ENCODE measurements around the gene HSPB9. TPM values are rescaled to one million over a fixed set of nuclear protein-coding genes. Genes with fewer than 3 reads are reported as not detected.

HSPB9 gene
- total RNA-seq, 1 experiment from 2014 or later: 0.15 TPM

DNA sequence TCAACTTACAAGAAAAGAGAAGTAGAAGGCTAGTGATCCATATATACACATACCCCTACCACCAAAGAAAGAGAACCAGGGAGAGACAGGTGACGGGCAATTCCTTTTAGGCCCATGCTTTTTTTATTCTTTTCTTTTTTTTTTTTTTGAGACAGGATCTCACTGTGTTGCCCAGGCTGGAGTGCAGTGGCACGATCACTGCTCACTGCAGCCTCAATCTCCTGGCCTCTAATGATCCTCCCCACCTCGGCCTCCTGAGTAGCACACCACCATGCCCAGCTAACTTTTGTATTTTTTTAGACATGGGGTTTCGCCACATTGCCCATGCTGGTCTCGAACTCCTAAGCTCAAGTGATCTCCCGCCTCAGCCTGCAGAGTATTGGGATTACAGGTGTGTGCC lies 4.8 kb downstream of the HSPB9 start:
- WGBS (ENCODE audit: extremely low coverage, insufficient read length, low lambda C conversion rate): no CpG with 5 or more reads among the region's 6 CpGs
- Histone ChIP-seq H2BK20ac (ENCODE audit: low read depth, low read length, poor library complexity, severe bottlenecking) (no peak overlapping the region), H3K9me3 (ENCODE audit: control insufficient read depth, low read depth, low read length) (no peaks in the 10 kb centered on the region), H3K4me1 (ENCODE audit: insufficient read depth, low read length) (no peaks in the 10 kb centered on the region), H3K79me1 (ENCODE audit: insufficient read depth, low read depth, low read length, poor library complexity, severe bottlenecking) (no peaks in the 10 kb centered on the region), H3K4me2 (ENCODE audit: insufficient read depth, insufficient read length, low read length) (no peak overlapping the region), H2AK5ac (ENCODE audit: insufficient read length, low read length) (no peak overlapping the region), H3K4ac (ENCODE audit: low read depth, low read length) (no peak overlapping the region), H4K8ac (replicated peaks; ENCODE audit: insufficient read length, low read depth, low read length) (no peak overlapping the region), H2BK5ac (ENCODE audit: insufficient read length, low read length) (no peak overlapping the region), H2AFZ (ENCODE audit: low read length) (no peak overlapping the region), H3K14ac (ENCODE audit: insufficient read depth, low read length) (no peak overlapping the region), H3K27ac (ENCODE audit: insufficient read length, low read depth, low read length) (no peak overlapping the region), H4K20me1 (ENCODE audit: control insufficient read depth, insufficient read depth, insufficient read length) (no peaks in the 10 kb centered on the region), H3K9ac (ENCODE audit: extremely low read depth, insufficient read length, low read length) (no peak overlapping the region), H3K23ac (ENCODE audit: insufficient read length, low read depth, low read length) (no peak overlapping the region), H3K18ac (ENCODE audit: insufficient read length, low read depth, low read length) (no peak overlapping the region), H3K27me3 (ENCODE audit: insufficient read depth, low read length) (peaks cover 2% of the 10 kb centered on the region; the same call in 1 of the 2 replicates), H4K91ac (ENCODE audit: insufficient read length, low read depth, low read length) (no peak overlapping the region), H4K5ac (ENCODE audit: insufficient read length, low read depth, low read length) (no peak overlapping the region), H2BK120ac (ENCODE audit: low read depth, low read length, poor library complexity, severe bottlenecking) (no peak overlapping the region), H3T11ph (ENCODE audit: low read length) (no peak overlapping the region), H3K56ac (ENCODE audit: insufficient read length, low read depth, low read length) (no peak overlapping the region), H2BK15ac (ENCODE audit: low read depth, low read length) (no peak overlapping the region), H2BK12ac (ENCODE audit: insufficient read length, low read depth, low read length) (no peak overlapping the region), H3K79me2 (ENCODE audit: insufficient read depth, low read length) (no peaks in the 10 kb centered on the region), H3K23me2 (ENCODE audit: insufficient read length, low read depth, low read length, poor library complexity, severe bottlenecking) (no peaks in the 10 kb centered on the region)
- H3K27ac Mint-ChIP-seq: no peak overlapping the region
- TF ChIP-seq, protein P1, sequence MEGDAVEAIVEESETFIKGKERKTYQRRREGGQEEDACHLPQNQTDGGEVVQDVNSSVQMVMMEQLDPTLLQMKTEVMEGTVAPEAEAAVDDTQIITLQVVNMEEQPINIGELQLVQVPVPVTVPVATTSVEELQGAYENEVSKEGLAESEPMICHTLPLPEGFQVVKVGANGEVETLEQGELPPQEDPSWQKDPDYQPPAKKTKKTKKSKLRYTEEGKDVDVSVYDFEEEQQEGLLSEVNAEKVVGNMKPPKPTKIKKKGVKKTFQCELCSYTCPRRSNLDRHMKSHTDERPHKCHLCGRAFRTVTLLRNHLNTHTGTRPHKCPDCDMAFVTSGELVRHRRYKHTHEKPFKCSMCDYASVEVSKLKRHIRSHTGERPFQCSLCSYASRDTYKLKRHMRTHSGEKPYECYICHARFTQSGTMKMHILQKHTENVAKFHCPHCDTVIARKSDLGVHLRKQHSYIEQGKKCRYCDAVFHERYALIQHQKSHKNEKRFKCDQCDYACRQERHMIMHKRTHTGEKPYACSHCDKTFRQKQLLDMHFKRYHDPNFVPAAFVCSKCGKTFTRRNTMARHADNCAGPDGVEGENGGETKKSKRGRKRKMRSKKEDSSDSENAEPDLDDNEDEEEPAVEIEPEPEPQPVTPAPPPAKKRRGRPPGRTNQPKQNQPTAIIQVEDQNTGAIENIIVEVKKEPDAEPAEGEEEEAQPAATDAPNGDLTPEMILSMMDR (conservative IDR thresholded peaks at IDR 0.05): no peak
- DNase-seq: no peak
- H3K9me3 Mint-ChIP-seq: no peaks in the 10 kb centered on the region
- H3K4me1 Mint-ChIP-seq: peaks cover 10 to 15% of the 10 kb centered on the region in 2 experiments
- no peak overlapping the region for H3K4me3 Mint-ChIP-seq
- peaks cover 20 to 72% (median 54%) of the 10 kb centered on the region in 3 experiments; a peak in 6 of 7 replicates for H3K36me3 Mint-ChIP-seq (ENCODE audit: insufficient read depth in 1 of 3, low read depth in 3 of 3)
- no peaks in the 10 kb centered on the region for H3K27me3 Mint-ChIP-seq (ENCODE audit: low read depth)
